IPS DF 19.7 (cell line): ENCODE results near the gene CLDN17.

Source experiments
- DNase-seq: peaks from one replicate; pipeline ENCODE4 v3.0.0-alpha.2; 2013; ENCODE audit warnings: low read depth, low spot score

Gene CLDN17

DNA sequence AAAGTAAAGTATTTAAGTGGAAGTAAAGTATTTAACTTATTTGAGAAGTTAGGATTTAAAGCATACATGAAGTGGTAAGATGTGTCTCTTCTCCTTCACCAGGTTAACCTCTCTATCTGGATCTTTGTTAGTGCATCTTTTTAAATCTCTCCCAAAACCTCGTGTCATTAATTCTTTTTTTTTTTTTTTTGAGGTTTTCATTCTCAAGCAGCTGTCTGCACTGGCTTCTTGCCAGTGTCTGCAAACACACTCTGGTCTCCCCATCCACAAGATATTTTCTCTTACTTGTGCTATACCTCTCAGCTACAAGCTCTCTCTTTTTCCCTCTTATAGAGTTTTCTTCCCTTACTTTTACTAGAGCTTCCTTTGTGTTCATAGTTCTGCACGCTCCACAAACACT is 49.0 kb downstream of the CLDN17 start:
- no peak for DNase-seq

DNA sequence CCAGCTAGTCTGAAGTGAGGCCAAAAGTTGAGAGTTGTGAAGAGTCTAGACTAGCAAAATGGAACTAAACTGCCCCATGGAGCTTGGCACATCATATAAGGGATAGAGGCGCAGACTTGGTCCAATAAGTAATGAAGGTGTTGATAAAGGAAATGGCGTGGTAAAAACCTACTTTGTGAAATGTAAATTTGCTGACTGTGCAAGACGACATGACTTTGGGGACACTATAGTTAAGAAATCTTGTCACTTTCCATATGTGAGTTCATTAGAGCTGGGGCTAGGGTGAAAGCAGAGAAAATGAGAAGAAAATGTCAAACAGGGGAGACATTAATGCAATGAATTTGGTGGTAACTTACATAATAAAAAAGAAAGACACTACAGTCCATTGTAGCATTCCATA is 50.1 kb downstream of the CLDN17 start:
- no peak for DNase-seq
